ENCODE measurements around the gene BEST1. TPM values are rescaled to one million over a fixed set of nuclear protein-coding genes. Genes with fewer than 3 reads are reported as not detected.
A peak's percentile ranks its signal among the peaks of the same experiment; 100 is the strongest.

BEST1 gene
- total and polyA plus RNA-seq, 2 donors, result 2.0 to 6.7 TPM

GRCh38 chr11:61967924-61968757 lies 18.0 kb downstream of the BEST1 start:
- Histone ChIP-seq H3K4me1 (ENCODE audit: insufficient read depth) (peaks cover 3% of the 10 kb centered on the region), H3K4me3 (ENCODE audit: low read depth, low read length) (peak overlapping the region; percentile 65), H3K27ac (ENCODE audit: low read depth) (peak overlapping the region; percentile 100), H3K36me3 (ENCODE audit: insufficient read depth) (peaks cover 4% of the 10 kb centered on the region)
- no peak for DNase-seq (ENCODE audit: extremely low spot score)
- 11% methylated on average over 53 of the region's 53 CpGs for WGBS

- 89% methylated on average over 16 of the region's 16 CpGs for WGBS
- no peak for DNase-seq (ENCODE audit: extremely low spot score)
- peaks cover 4% of the 10 kb centered on the region for H3K36me3 ChIP-seq (ENCODE audit: insufficient read depth)
- H3K4me3 ChIP-seq (ENCODE audit: low read depth, low read length), result no peak overlapping the region
- H3K4me1 ChIP-seq (ENCODE audit: insufficient read depth), result peaks cover 4% of the 10 kb centered on the region
- H3K27ac ChIP-seq (ENCODE audit: low read depth), result no peak overlapping the region
Observed at GRCh38 chr11:61968758-61969390, 18.7 kb downstream of the BEST1 start.

- Histone ChIP-seq H3K4me3 (ENCODE audit: low read depth, low read length) (no peak overlapping the region), H3K36me3 (ENCODE audit: insufficient read depth) (peaks cover 4% of the 10 kb centered on the region), H3K27ac (ENCODE audit: low read depth) (no peak overlapping the region), H3K4me1 (ENCODE audit: insufficient read depth) (peaks cover 4% of the 10 kb centered on the region)
- WGBS, result 70% methylated on average over 7 of the region's 7 CpGs
- DNase-seq (ENCODE audit: extremely low spot score), result no peak
Observed at GRCh38 chr11:61969391-61969758, 19.2 kb downstream of the BEST1 start.

GRCh38 chr11:61969838-61970662 lies 19.9 kb downstream of the BEST1 start:
- no peak for DNase-seq (ENCODE audit: extremely low spot score)
- H3K4me1 ChIP-seq (ENCODE audit: insufficient read depth), result peaks cover 4% of the 10 kb centered on the region
- H3K27ac ChIP-seq (ENCODE audit: low read depth), result no peak overlapping the region
- peaks cover under 1% of the 10 kb centered on the region for H3K36me3 ChIP-seq (ENCODE audit: insufficient read depth)
- WGBS, result 73% methylated on average over 2 of the region's 2 CpGs
- H3K4me3 ChIP-seq (ENCODE audit: low read depth, low read length), result no peak overlapping the region

- H3K4me3 ChIP-seq (ENCODE audit: low read depth, low read length), result no peak overlapping the region
- DNase-seq (ENCODE audit: extremely low spot score), result peak; percentile 89
- no peaks in the 10 kb centered on the region for H3K36me3 ChIP-seq (ENCODE audit: insufficient read depth)
- 13% methylated on average over 16 of the region's 16 CpGs for WGBS
- peaks cover 4% of the 10 kb centered on the region for H3K4me1 ChIP-seq (ENCODE audit: insufficient read depth)
- peak overlapping the region; percentile 80 for H3K27ac ChIP-seq (ENCODE audit: low read depth)
Observed at GRCh38 chr11:61971248-61972111, 21.3 kb downstream of the BEST1 start.

GRCh38 chr11:61972112-61972671 lies 22.0 kb downstream of the BEST1 start:
- WGBS, result 35% methylated on average over 7 of the region's 7 CpGs
- Histone ChIP-seq H3K36me3 (ENCODE audit: insufficient read depth) (no peaks in the 10 kb centered on the region), H3K4me1 (ENCODE audit: insufficient read depth) (peaks cover 4% of the 10 kb centered on the region), H3K27ac (ENCODE audit: low read depth) (peak overlapping the region; percentile 95), H3K4me3 (ENCODE audit: low read depth, low read length) (no peak overlapping the region)
- DNase-seq (ENCODE audit: extremely low spot score), result no peak

GRCh38 chr11:61972672-61973475 lies 22.7 kb downstream of the BEST1 start:
- DNase-seq (ENCODE audit: extremely low spot score), result no peak
- Histone ChIP-seq H3K4me3 (ENCODE audit: low read depth, low read length) (no peak overlapping the region), H3K27ac (ENCODE audit: low read depth) (peak overlapping the region; percentile 96), H3K36me3 (ENCODE audit: insufficient read depth) (no peaks in the 10 kb centered on the region), H3K4me1 (ENCODE audit: insufficient read depth) (peaks cover 4% of the 10 kb centered on the region)
- 42% methylated on average over 11 of the region's 11 CpGs for WGBS

GRCh38 chr11:61973476-61974162 lies 23.5 kb downstream of the BEST1 start:
- H3K4me3 ChIP-seq (ENCODE audit: low read depth, low read length), result no peak overlapping the region
- H3K4me1 ChIP-seq (ENCODE audit: insufficient read depth), result peaks cover 4% of the 10 kb centered on the region
- peak overlapping the region; percentile 96 for H3K27ac ChIP-seq (ENCODE audit: low read depth)
- no peak for DNase-seq (ENCODE audit: extremely low spot score)
- 73% methylated on average over 10 of the region's 10 CpGs for WGBS
- no peaks in the 10 kb centered on the region for H3K36me3 ChIP-seq (ENCODE audit: insufficient read depth)

GRCh38 chr11:61974766-61975631 lies 24.8 kb downstream of the BEST1 start:
- no peak for DNase-seq (ENCODE audit: extremely low spot score)
- peaks cover 4% of the 10 kb centered on the region for H3K4me1 ChIP-seq (ENCODE audit: insufficient read depth)
- WGBS, result 78% methylated on average over 14 of the region's 14 CpGs
- no peak overlapping the region for H3K4me3 ChIP-seq (ENCODE audit: low read depth, low read length)
- H3K27ac ChIP-seq (ENCODE audit: low read depth), result no peak overlapping the region
- H3K36me3 ChIP-seq (ENCODE audit: insufficient read depth), result no peaks in the 10 kb centered on the region

GRCh38 chr11:61975638-61976419 lies 25.7 kb downstream of the BEST1 start:
- Histone ChIP-seq H3K27ac (ENCODE audit: low read depth) (no peak overlapping the region), H3K4me1 (ENCODE audit: insufficient read depth) (peaks cover 4% of the 10 kb centered on the region), H3K4me3 (ENCODE audit: low read depth, low read length) (no peak overlapping the region), H3K36me3 (ENCODE audit: insufficient read depth) (no peaks in the 10 kb centered on the region)
- DNase-seq (ENCODE audit: extremely low spot score), result no peak
- 89% methylated on average over 15 of the region's 15 CpGs for WGBS
